ENCODE results near the gene FAM228A.
"Not testable (repeated sequence)": the region's sequence is repeated elsewhere in the genome, so short reads cannot be mapped to it uniquely, and the experiment has no call there.

The FAM228A gene

DNA sequence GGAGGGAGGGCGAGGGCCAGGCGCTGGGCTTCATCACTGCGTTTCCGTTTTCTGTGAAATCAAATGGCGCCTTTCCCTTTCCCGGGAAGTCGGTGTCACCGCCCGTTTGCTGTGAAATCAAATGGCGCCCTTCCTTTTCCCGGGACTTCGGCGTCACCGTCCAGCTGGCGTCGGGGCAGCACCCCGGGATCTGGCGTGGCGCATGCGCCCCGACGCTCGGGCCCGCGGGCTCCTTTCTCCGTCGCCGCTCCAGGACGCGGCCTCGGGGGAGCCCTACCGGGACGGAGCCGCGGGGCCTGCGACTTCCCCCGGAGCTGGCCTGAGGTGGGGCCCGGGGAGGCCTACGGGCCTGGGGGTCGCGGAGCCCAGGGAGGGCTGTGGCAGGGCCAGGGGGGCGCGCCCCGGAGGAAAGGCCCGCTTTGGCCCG, at the start of gene FAM228A:
FAM228A (plus strand) TSS at position 203 of the 427 bp plus-strand sequence. CDS start 428 bp downstream, outside the sequence.
- no peak for DNase-seq (ENCODE audit: low read depth)
- TF ChIP-seq CTCF (conservative IDR thresholded peaks at IDR 0.05; ENCODE audit: low read depth, low read length) = no peak
- no peak within 1 kb of the TSS for H3K4me3 ChIP-seq (ENCODE audit: low read length)

GRCh38 chr2:24125956-24126355, 48.9 kb upstream of the FAM228A start:
- H3K4me3 ChIP-seq (ENCODE audit: low read length) = no peak overlapping the region
- no peak for TF ChIP-seq CTCF (conservative IDR thresholded peaks at IDR 0.05; ENCODE audit: low read depth, low read length)
- DNase-seq (ENCODE audit: low read depth) = no peak

DNA sequence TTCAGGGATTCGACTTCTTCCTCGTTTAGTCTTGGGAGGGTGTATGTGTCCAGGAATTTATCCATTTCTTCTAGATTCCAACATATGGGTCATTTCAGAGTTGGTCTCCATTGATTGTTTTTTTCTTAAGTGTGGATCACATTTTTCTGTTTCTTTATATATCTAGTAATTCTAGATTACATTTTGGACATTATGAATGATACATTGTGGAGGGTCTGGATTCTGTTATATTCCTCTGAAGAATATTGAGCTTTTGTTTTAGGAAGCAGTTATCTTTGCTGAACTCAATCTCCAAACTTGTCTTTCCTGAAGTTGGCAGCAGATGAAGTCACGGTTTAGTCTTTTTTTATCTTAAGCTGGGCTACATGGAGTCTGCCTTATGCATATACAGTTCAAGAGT, 42.3 kb upstream of the FAM228A start:
- no peak overlapping the region for H3K4me3 ChIP-seq (ENCODE audit: low read length)
- no peak for TF ChIP-seq CTCF (conservative IDR thresholded peaks at IDR 0.05; ENCODE audit: low read depth, low read length)
- no peak for DNase-seq (ENCODE audit: low read depth)

DNA sequence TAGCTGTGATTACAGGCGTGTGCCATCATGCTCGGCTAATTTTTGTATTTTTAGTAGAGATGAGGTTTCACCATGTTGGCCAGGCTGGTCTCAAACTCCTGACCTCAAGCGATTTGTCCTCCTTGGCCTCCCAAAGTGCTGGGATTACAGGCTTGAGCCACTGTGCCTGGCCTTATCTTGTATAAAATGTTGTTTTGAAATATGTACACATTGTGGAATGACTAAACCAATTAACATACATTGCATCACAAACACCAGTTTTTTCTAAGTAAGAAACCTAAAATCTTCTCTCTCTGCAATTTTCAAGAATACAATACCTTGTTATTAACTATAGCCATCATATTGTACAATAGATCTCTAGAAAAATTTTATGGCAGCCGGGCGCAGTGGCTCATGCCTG, 34.5 kb upstream of the FAM228A start:
- not testable (repeated sequence) for DNase-seq (ENCODE audit: low read depth); H3K4me3 ChIP-seq (ENCODE audit: low read length)

GRCh38 chr2:24147364-24147763, 27.5 kb upstream of the FAM228A start:
- no peak for TF ChIP-seq CTCF (conservative IDR thresholded peaks at IDR 0.05; ENCODE audit: low read depth, low read length)
- no peak overlapping the region for H3K4me3 ChIP-seq (ENCODE audit: low read length)
- no peak for DNase-seq (ENCODE audit: low read depth)

DNA sequence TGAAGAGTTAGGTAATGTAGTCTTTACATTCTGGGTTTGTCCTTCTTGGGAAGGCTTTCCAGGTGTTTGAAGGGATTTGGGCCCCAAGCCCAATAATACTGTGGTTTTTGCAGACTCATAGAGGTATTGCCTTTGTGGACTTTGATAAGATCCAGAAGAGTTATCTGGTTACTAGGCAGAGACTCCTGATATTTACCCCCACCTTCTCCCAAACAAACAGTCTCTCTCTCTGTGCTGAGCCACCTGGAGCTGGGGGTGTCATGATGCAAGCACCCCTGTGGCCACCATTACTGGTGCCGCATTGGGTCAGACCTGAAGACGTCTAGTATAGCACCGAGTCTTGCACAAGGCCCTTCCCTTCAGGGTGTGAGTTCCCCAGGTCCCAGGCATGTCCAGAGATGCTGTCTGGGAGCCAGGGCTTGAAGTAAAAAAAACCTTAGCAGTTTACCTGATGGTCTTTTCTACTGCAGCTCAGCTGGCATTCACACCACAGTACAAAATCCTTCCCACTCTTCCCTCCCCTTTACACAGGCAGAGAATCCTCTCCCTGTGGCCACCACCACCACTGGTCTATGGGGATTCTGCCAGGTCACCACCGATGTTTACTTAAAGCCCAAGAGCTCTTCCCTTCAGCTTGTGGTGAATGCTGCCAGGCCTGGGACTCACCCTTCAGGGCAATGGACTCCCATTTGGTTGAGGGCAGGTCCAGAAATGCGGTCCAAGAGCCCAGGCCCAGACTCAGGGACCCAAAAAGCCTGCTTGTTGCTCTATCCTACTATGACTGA, 22.2 kb upstream of the FAM228A start:
- no peak overlapping the region for H3K4me3 ChIP-seq (ENCODE audit: low read length)
- DNase-seq (ENCODE audit: low read depth) = no peak
- no peak for TF ChIP-seq CTCF (conservative IDR thresholded peaks at IDR 0.05; ENCODE audit: low read depth, low read length)

DNA sequence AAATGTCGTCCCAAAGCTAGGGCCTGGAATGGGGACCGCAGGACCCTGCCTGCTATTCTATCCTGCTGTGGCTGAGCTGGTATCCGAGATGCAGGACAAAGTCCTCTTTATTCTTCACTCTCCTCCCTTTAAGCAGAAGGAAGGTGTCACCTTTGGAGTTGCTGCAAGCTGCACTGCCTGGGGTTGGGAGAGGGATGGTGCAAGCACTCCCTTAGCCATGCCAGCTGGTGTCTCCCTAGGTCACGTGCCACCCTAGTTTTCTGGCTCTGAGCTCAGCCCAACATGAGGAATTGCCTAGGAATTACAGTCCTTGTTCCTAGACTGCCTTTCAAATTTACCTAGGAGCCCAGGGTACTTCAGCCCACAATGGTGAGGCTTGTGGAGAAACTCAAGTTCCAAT, 21.4 kb upstream of the FAM228A start:
- H3K4me3 ChIP-seq (ENCODE audit: low read length) = no peak overlapping the region
- DNase-seq (ENCODE audit: low read depth) = no peak
- TF ChIP-seq CTCF (conservative IDR thresholded peaks at IDR 0.05; ENCODE audit: low read depth, low read length) = no peak

All from retinal pigment epithelial cell (primary cell).